Uterus (tissue), 4 donors: Measurements from ENCODE around the gene TSGA10IP. TPM values are rescaled to one million over a fixed set of nuclear protein-coding genes. Genes with fewer than 3 reads are reported as not detected.

Source experiments
- DNase-seq, 2 donors: peaks; one replicate each; pipeline ENCODE4 v3.0.0-alpha.2; 2019 to 2020
- H3K27ac ChIP-seq, 2 donors: fragments of 200-600 bp; sonication (generic); 1 replicate in 1 of 2; 2 replicates in 1 of 2; pipeline ENCODE4 v1.5.1; 2016 to 2018
- H3K27me3 ChIP-seq, 2 donors: fragments of 200-600 bp; sonication (generic); one replicate each; pipeline ENCODE4 v1.5.1; 2018 to 2019; ENCODE audit warnings: control low read depth in 1 of 2
- H3K36me3 ChIP-seq, 2 donors: fragments of 200-600 bp; sonication (generic); one replicate each; pipeline ENCODE4 v1.5.1; 2019; ENCODE audit warnings: control low read depth in 1 of 2
- H3K4me1 ChIP-seq, 2 donors: fragments of 200-600 bp; sonication (generic); one replicate each; pipeline ENCODE4 v1.5.1; 2018 to 2019; ENCODE audit warnings: control low read depth in 1 of 2
- H3K4me3 ChIP-seq, 2 donors: fragments of 200-600 bp; sonication (generic); 1 replicate in 1 of 2; 2 replicates in 1 of 2; pipeline ENCODE4 v1.5.1; 2018 to 2019; ENCODE audit warnings: mild to moderate bottlenecking in 1 of 2
- H3K9me3 ChIP-seq, 2 donors: fragments of 200-600 bp; sonication (generic); one replicate each; pipeline ENCODE4 v1.5.1; 2019; ENCODE audit warnings: control low read depth in 1 of 2
- CTCF ChIP-seq, 4 experiments: fragments of 200-600 bp in 2 of 4; fragments of 450-650 bp in 2 of 4; sonication (generic) in 2 of 4; IDR thresholded peaks; one replicate each; pipeline ENCODE4 v1.5.1; 2016 to 2019; ENCODE audit warnings: antibody characterized with exemption in 4 of 4, mild to moderate bottlenecking in 2 of 4, moderate library complexity in 1 of 4
- POLR2A ChIP-seq, 2 donors: fragments of 450-650 bp; IDR thresholded peaks; one replicate each; pipeline ENCODE4 v1.6.1; 2016; ENCODE audit warnings: antibody characterized with exemption in 2 of 2, mild to moderate bottlenecking in 1 of 2, moderate library complexity in 1 of 2
- intact Hi-C: fragments of 100-400 bp; cut with DNase I; formaldehyde crosslinking; loops from one replicate; pipeline ENCODE4 v1.15.1; 2023; ENCODE audit warnings: low total_unique reads
- total RNA-seq, 4 donors: library from RNA; depleted of rRNA in 3 of 4; stranded (reverse); fragments of >200 nt in 3 of 4; gene quantifications; one replicate each; pipeline versions ENCODE4 v1.1.0 to v1.2.4, GENCODE V29; 2014 to 2023
- donor health status: DM: yes; HTN: yes; CAD: no.

The TSGA10IP gene
- total RNA-seq, 4 donors from 2014 or later: not detected

GRCh38 chr11:65979261-65979759 lies 34.0 kb downstream of the TSGA10IP start:
- intact Hi-C loops: no loop called here
- H3K27me3 ChIP-seq: no peaks in the 10 kb centered on the region
- no peak overlapping the region for H3K4me3 ChIP-seq
- DNase-seq: no peak
- no peaks in the 10 kb centered on the region for H3K9me3 ChIP-seq
- H3K4me1 ChIP-seq: no peaks in the 10 kb centered on the region
- no peak for TF ChIP-seq CTCF (IDR thresholded peaks at IDR 0.05)
- no peak for TF ChIP-seq POLR2A (IDR thresholded peaks at IDR 0.05)
- no peaks in the 10 kb centered on the region for H3K36me3 ChIP-seq
- no peak overlapping the region for H3K27ac ChIP-seq

- H3K4me1 ChIP-seq: no peaks in the 10 kb centered on the region
- no peak for TF ChIP-seq POLR2A (IDR thresholded peaks at IDR 0.05)
- no peak for TF ChIP-seq CTCF (IDR thresholded peaks at IDR 0.05)
- H3K4me3 ChIP-seq: no peak overlapping the region
- no peak for DNase-seq
- H3K27me3 ChIP-seq: no peaks in the 10 kb centered on the region
- H3K27ac ChIP-seq: no peak overlapping the region
- no peaks in the 10 kb centered on the region for H3K9me3 ChIP-seq
- H3K36me3 ChIP-seq: no peaks in the 10 kb centered on the region
- intact Hi-C loops: no loop called here
These were observed 35.9 kb downstream of the TSGA10IP start for GRCh38 chr11:65981101-65981740.

- Histone ChIP-seq H3K27ac (no peak overlapping the region), H3K9me3 (no peaks in the 10 kb centered on the region), H3K36me3 (no peaks in the 10 kb centered on the region), H3K4me3 (no peak overlapping the region), H3K27me3 (no peaks in the 10 kb centered on the region), H3K4me1 (no peaks in the 10 kb centered on the region)
- no peak for DNase-seq
- intact Hi-C loops: no loop called here
- TF ChIP-seq CTCF (IDR thresholded peaks at IDR 0.05) (no peak), POLR2A (IDR thresholded peaks at IDR 0.05) (no peak)
These were observed 36.9 kb downstream of the TSGA10IP start for GRCh38 chr11:65981972-65982823.

GRCh38 chr11:65982824-65983588 lies 37.7 kb downstream of the TSGA10IP start:
- intact Hi-C loops: no loop called here
- Histone ChIP-seq H3K27ac (no peak overlapping the region), H3K36me3 (no peaks in the 10 kb centered on the region), H3K27me3 (no peaks in the 10 kb centered on the region), H3K9me3 (no peaks in the 10 kb centered on the region), H3K4me1 (no peaks in the 10 kb centered on the region), H3K4me3 (no peak overlapping the region)
- no peak for DNase-seq
- no peak for TF ChIP-seq POLR2A (IDR thresholded peaks at IDR 0.05)
- no peak for TF ChIP-seq CTCF (IDR thresholded peaks at IDR 0.05)
